ENCODE measurements around the gene GPRIN2. TPM values are rescaled to one million over a fixed set of nuclear protein-coding genes. Genes with fewer than 3 reads are reported as not detected.
"Not testable (repeated sequence)": the region's sequence is repeated elsewhere in the genome, so short reads cannot be mapped to it uniquely, and the experiment has no call there.

The GPRIN2 gene
- total and polyA plus RNA-seq, 2 donors, result 0.27 to 1.2 TPM

DNA sequence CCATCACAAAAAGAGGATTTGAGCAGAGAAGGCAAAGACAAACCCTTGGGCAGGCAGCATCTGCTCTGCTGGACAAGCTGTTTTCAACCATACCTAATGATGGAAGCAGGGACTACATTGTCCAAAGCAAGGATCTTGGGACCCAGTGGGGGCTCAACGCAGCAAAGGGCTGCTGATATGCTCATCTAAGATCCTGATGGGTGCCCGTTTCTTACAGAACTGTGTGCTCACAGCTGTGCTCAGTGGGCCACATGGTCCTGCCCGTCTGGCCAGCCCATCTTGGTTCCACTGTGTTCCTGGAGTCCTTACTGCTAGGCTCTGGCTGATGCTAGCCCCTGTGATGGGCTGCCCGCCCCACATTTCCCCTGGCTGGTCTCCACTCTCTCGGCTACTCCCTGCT, 36.1 kb downstream of the GPRIN2 start:
- DNase-seq (ENCODE audit: extremely low spot score), result no peak
- Histone ChIP-seq H3K27ac (ENCODE audit: low read depth) (no peak overlapping the region), H3K4me1 (ENCODE audit: insufficient read depth) (no peaks in the 10 kb centered on the region), H3K4me3 (ENCODE audit: low read depth, low read length) (no peak overlapping the region), H3K36me3 (ENCODE audit: insufficient read depth) (no peaks in the 10 kb centered on the region)
- WGBS, result 75% methylated on average over 5 of the region's 5 CpGs

GRCh38 chr10:46518028-46518725, 38.3 kb downstream of the GPRIN2 start:
- 93% methylated on average over 6 of the region's 6 CpGs for WGBS
- no peak overlapping the region for H3K4me3 ChIP-seq (ENCODE audit: low read depth, low read length)
- no peaks in the 10 kb centered on the region for H3K36me3 ChIP-seq (ENCODE audit: insufficient read depth)
- no peak for DNase-seq (ENCODE audit: extremely low spot score)
- no peaks in the 10 kb centered on the region for H3K4me1 ChIP-seq (ENCODE audit: insufficient read depth)
- H3K27ac ChIP-seq (ENCODE audit: low read depth), result no peak overlapping the region

DNA sequence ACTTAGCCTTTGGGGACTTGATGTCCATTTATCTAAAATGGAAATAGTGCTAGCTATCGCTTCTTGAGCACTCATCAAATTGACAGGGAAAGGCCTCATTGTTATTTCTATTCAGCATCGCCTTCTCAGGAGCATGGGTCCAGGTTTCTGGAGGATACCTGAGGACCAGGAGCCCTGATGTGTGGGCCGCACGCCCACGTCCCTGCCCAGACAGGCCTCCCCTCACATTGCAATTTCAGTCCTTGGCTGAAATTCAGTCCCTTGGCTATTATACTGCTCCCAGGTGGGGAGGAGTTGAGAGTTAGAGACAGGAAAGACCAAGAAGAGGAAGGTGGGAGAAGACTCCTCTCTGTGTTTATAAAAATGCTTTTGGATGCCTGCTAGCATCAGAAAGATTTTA, 38.9 kb downstream of the GPRIN2 start:
- no peaks in the 10 kb centered on the region for H3K36me3 ChIP-seq (ENCODE audit: insufficient read depth)
- DNase-seq (ENCODE audit: extremely low spot score), result no peak
- 96% methylated on average over 5 of the region's 5 CpGs for WGBS
- H3K4me1 ChIP-seq (ENCODE audit: insufficient read depth), result no peaks in the 10 kb centered on the region
- H3K4me3 ChIP-seq (ENCODE audit: low read depth, low read length), result no peak overlapping the region
- no peak overlapping the region for H3K27ac ChIP-seq (ENCODE audit: low read depth)

- no peak for DNase-seq (ENCODE audit: extremely low spot score)
- 31% methylated on average over 11 of the region's 11 CpGs for WGBS
Measured at GRCh38 chr10:46516660-46517416, 39.6 kb downstream of the GPRIN2 start.

GRCh38 chr10:46515793-46516192, 40.7 kb downstream of the GPRIN2 start:
- 81% methylated on average over 3 of the region's 3 CpGs for WGBS
- Histone ChIP-seq H3K36me3 (ENCODE audit: insufficient read depth) (no peaks in the 10 kb centered on the region), H3K4me1 (ENCODE audit: insufficient read depth) (no peaks in the 10 kb centered on the region), H3K4me3 (ENCODE audit: low read depth, low read length) (no peak overlapping the region), H3K27ac (ENCODE audit: low read depth) (no peak overlapping the region)
- DNase-seq (ENCODE audit: extremely low spot score), result no peak

More at GRCh38 chr10:46516660-46517416, 39.6 kb downstream of the GPRIN2 start:
- H3K4me1 ChIP-seq (ENCODE audit: insufficient read depth), result no peaks in the 10 kb centered on the region
- H3K27ac ChIP-seq (ENCODE audit: low read depth), result no peak overlapping the region
- no peak overlapping the region for H3K4me3 ChIP-seq (ENCODE audit: low read depth, low read length)
- H3K36me3 ChIP-seq (ENCODE audit: insufficient read depth), result no peaks in the 10 kb centered on the region

- Histone ChIP-seq H3K27ac (ENCODE audit: low read depth) (no peak overlapping the region), H3K36me3 (ENCODE audit: insufficient read depth) (no peaks in the 10 kb centered on the region), H3K4me1 (ENCODE audit: insufficient read depth) (no peaks in the 10 kb centered on the region), H3K4me3 (ENCODE audit: low read depth, low read length) (no peak overlapping the region)
- no peak for DNase-seq (ENCODE audit: extremely low spot score)
Measured at GRCh38 chr10:46515366-46515765, 41.1 kb downstream of the GPRIN2 start.

GRCh38 chr10:46514899-46515298, 41.6 kb downstream of the GPRIN2 start:
- 81% methylated on average over 3 of the region's 3 CpGs for WGBS
- no peaks in the 10 kb centered on the region for H3K4me1 ChIP-seq (ENCODE audit: insufficient read depth)
- no peak for DNase-seq (ENCODE audit: extremely low spot score)

DNA sequence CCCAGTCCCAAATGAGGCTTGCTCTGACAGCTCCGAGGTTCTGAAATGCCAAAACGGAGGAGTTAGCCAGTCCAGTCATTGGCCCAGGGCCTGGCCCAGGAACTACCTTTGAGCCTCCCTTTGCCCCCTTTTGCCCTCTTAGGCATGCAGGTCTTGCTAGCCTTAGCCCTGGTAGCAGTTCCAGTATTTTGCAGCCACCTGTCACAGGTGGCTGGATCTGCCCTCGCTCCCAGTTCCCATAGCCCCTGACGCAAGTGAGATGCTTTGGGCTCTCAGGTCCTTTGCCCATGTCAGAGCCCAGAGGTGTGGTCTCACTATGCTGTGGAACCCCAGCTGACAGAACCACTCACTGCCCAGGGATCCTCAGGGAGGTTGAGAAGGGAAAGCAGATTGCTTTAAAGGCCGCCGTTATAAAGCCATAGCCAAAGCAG, 42.0 kb downstream of the GPRIN2 start:
- H3K4me3 ChIP-seq (ENCODE audit: low read depth, low read length), result no peak overlapping the region
- no peaks in the 10 kb centered on the region for H3K36me3 ChIP-seq (ENCODE audit: insufficient read depth)
- no peak for DNase-seq (ENCODE audit: extremely low spot score)
- no peak overlapping the region for H3K27ac ChIP-seq (ENCODE audit: low read depth)
- H3K4me1 ChIP-seq (ENCODE audit: insufficient read depth), result no peaks in the 10 kb centered on the region
- 82% methylated on average over 6 of the region's 6 CpGs for WGBS

More at GRCh38 chr10:46514899-46515298, 41.6 kb downstream of the GPRIN2 start:
- H3K4me3 ChIP-seq (ENCODE audit: low read depth, low read length), result no peak overlapping the region
- no peaks in the 10 kb centered on the region for H3K36me3 ChIP-seq (ENCODE audit: insufficient read depth)
- H3K27ac ChIP-seq (ENCODE audit: low read depth), result no peak overlapping the region

DNA sequence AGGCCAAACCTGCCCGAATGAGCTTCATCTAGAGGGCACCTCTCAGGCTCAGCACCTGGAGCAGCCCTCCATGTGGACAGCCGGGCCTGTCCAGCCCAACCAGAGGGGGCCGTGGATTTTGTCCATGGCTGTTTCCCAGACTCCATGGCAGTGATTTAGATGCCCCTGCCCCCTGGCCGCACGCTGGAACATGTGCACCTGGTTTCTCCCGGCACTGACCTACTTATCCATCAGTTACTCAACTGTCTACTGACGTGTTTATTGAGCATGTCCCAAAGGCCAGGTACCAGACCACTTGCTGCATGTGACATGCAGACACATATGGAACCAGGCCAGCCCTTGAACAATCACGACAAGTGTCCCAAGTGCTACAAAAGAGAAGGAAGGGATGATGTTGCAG, 43.1 kb downstream of the GPRIN2 start:
- H3K4me3 ChIP-seq (ENCODE audit: low read depth, low read length); H3K36me3 ChIP-seq (ENCODE audit: insufficient read depth); H3K27ac ChIP-seq (ENCODE audit: low read depth); H3K4me1 ChIP-seq (ENCODE audit: insufficient read depth); DNase-seq (ENCODE audit: extremely low spot score): not testable (repeated sequence)
- WGBS, result no CpG with 5 or more reads among the region's 8 CpGs

DNA sequence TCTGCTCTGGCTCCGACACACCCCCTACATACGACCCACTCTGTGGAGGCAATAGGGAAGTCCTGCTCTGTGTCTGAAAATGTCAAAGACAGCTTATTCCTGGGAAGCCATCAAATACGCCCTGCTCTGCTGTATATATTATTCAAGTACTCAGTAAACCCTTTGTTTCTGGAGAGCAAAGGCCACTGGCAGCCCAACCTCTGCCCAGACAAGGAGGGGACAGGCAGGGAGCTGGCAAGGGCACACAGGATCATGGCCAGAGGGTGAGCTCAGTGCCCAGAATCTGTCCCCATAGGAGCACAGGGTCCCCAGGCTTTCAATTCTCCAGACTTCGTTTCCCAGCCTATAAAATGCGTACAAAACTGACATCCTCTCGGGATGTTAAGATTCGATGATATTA, 43.7 kb downstream of the GPRIN2 start:
- not testable (repeated sequence) for H3K4me3 ChIP-seq (ENCODE audit: low read depth, low read length); H3K27ac ChIP-seq (ENCODE audit: low read depth); DNase-seq (ENCODE audit: extremely low spot score); H3K36me3 ChIP-seq (ENCODE audit: insufficient read depth); H3K4me1 ChIP-seq (ENCODE audit: insufficient read depth)
- 94% methylated on average over 3 of the region's 7 CpGs for WGBS

DNA sequence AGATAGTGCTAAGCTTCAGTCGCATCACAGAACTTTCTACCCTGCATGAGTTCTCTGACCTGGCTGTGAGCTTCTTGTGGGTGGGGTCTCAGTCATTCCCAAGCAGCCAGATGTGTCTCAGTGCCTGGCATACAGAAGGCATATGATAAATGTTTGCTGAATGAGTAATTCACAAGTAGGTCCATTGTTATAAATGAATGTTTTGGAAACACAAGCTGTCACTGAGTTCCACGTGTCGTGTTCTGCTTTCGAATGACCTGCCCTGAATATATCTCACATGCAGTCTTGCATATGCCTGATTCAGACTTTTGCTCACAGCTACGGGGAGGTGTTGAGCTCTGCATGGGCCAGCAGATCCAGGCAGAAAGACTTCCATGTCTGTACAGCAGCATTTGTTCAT, 44.5 kb downstream of the GPRIN2 start:
- not testable (repeated sequence) for H3K27ac ChIP-seq (ENCODE audit: low read depth); H3K4me1 ChIP-seq (ENCODE audit: insufficient read depth); DNase-seq (ENCODE audit: extremely low spot score); H3K36me3 ChIP-seq (ENCODE audit: insufficient read depth); H3K4me3 ChIP-seq (ENCODE audit: low read depth, low read length)
- no CpG with 5 or more reads among the region's 5 CpGs for WGBS

Other genes starting within 250 kb of the GPRIN2 start
- gene ANXA8L1, start 180.9 kb downstream of the GPRIN2 start, total RNA-seq, result 9.1 TPM
- 12.0 TPM for gene ANXA8L1, start 180.9 kb downstream of the GPRIN2 start, polyA plus RNA-seq
- gene NPY4R, start 90.7 kb downstream of the GPRIN2 start, total RNA-seq, result 0.16 TPM
- not detected for gene NPY4R, start 90.7 kb downstream of the GPRIN2 start, polyA plus RNA-seq
- gene SYT15, start 22.5 kb upstream of the GPRIN2 start, total RNA-seq, result 2.5 TPM
- gene SYT15, start 22.5 kb upstream of the GPRIN2 start, polyA plus RNA-seq, result 5.1 TPM

Data from urinary bladder (tissue), 4 donors.